T-helper 1 cell treated with Interleukin-12 subunit alpha and Interleukin-12 subunit beta and Interleukin-4 antibody, amounts not matched to agents 30 μg/mL and 1 μg/mL, for 36 hours (primary cell): ENCODE data around the gene C7.

ENCODE experiments used
- H3K27ac Mint-ChIP-seq: one replicate; pipeline ENCODE4 v1.8.0; 2021; ENCODE audit warnings: mild to moderate bottlenecking, mixed read lengths
- H3K27me3 Mint-ChIP-seq: one replicate; pipeline ENCODE4 v1.8.0; 2021; ENCODE audit warnings: low read depth, mixed read lengths
- H3K36me3 Mint-ChIP-seq: one replicate; pipeline ENCODE4 v1.8.0; 2021; ENCODE audit warnings: low read depth, mixed read lengths
- H3K4me1 Mint-ChIP-seq: one replicate; pipeline ENCODE4 v1.8.0; 2021; ENCODE audit warnings: low read depth, mixed read lengths
- H3K4me3 Mint-ChIP-seq: one replicate; pipeline ENCODE4 v1.8.0; 2021; ENCODE audit warnings: mild to moderate bottlenecking, moderate library complexity, mixed read lengths
- H3K9me3 Mint-ChIP-seq: one replicate; pipeline ENCODE4 v1.8.0; 2021; ENCODE audit warnings: mixed read lengths

Gene C7

DNA sequence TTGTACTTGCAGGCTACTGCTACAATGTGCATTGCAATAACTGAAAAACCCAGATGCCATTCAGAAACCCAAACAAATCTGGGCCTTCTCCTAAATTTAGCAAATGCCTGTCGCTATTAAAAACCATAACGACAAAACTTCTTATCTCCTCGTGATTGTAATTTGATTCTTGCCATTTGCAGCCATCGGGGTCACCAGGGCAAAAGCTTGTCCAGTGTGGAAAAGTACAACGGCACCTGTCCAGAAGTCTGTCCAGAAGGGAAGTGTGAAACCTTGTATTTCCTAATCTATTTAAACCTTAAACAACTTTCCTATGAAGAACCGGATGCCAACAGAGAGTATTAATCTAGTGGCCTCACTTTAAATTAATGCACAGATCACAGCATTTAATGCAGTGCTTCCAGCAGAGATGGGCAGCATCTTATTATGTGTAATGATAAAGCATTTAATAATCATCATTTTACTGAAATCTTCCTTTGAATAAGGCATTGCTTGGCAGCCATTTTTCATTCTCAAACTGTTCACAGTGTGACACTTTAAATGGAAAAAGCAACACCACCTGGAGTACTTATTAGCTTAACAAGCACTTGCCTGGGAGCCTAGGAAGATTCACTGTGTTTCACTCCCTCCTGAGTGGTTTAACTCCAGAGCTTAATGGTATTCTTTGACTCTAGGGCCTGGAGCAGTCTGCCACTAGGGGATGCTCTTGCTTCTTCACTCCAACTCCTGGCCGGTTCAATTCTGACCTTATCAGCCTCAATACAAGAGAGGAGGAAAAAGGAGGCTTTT, 4.9 kb upstream of the C7 start:
- no peaks in the 10 kb centered on the region for H3K4me1 Mint-ChIP-seq
- H3K36me3 Mint-ChIP-seq: no peaks in the 10 kb centered on the region
- no peaks in the 10 kb centered on the region for H3K9me3 Mint-ChIP-seq
- no peak overlapping the region for H3K27ac Mint-ChIP-seq
- H3K27me3 Mint-ChIP-seq: peaks cover 19% of the 10 kb centered on the region
- H3K4me3 Mint-ChIP-seq: no peak overlapping the region

DNA sequence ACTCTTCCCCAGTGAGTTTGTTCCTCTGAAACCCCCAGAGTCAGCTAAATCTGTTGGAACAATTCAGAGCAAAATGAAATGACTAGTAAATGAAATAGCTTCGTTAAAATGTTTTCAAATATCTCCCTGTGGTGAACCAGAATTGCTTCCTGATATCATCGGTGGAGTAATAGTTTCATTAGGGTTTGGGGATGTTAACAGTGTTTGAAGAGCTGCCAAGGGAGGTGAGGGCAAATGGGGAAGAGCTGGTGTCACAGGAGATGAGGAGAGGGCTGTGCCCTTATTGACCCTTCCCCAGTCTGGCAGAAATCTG, 4.3 kb upstream of the C7 start:
- no peaks in the 10 kb centered on the region for H3K4me1 Mint-ChIP-seq
- H3K27me3 Mint-ChIP-seq: peaks cover 25% of the 10 kb centered on the region
- H3K27ac Mint-ChIP-seq: no peak overlapping the region
- H3K9me3 Mint-ChIP-seq: no peaks in the 10 kb centered on the region
- H3K4me3 Mint-ChIP-seq: no peak overlapping the region
- H3K36me3 Mint-ChIP-seq: no peaks in the 10 kb centered on the region

DNA sequence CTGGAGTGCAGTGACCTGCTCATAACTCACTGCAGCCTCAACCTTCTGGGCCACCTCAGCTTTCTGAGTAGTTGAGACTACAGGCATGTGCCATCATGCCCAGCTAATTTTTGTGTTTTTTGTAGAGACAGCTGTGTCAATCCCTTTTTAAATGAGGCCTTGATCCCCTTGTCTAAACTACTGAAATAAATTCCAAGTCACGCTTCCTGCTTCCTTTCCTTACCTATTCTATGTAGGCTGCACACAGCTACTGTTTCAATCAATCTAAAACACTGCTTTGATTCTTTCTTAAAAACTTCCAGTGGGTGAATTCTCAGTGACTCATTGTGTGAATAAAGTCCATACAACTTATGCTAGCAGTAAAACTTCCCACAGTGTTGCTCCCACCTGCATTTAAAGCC, 2.9 kb upstream of the C7 start:
- Mint-ChIP-seq H3K27me3 (peaks cover 27% of the 10 kb centered on the region), H3K9me3 (no peaks in the 10 kb centered on the region), H3K36me3 (no peaks in the 10 kb centered on the region), H3K27ac (no peak overlapping the region), H3K4me3 (no peak overlapping the region), H3K4me1 (no peaks in the 10 kb centered on the region)

DNA sequence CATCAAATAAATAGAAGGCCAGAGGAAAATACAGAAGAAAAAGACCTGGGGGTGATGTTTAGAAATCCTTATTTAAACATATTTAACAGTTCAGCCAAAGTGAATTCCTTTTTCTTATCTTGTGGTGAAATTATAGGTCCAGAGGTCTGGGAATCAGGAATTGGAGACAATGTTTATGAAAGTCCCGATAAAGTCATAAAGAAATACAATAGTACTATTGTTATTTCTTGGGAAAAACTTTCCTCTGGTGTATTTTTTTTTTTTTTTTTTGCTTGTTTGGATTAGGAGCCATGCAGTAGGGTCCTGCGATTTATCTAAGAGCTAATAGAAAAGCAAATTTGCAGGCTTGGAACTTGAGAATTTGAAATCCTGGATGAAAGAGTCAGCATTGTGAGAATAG, 426 bp downstream of the C7 start:
- Mint-ChIP-seq H3K36me3 (no peaks in the 10 kb centered on the region), H3K27me3 (peaks cover 29% of the 10 kb centered on the region), H3K9me3 (no peaks in the 10 kb centered on the region)

DNA sequence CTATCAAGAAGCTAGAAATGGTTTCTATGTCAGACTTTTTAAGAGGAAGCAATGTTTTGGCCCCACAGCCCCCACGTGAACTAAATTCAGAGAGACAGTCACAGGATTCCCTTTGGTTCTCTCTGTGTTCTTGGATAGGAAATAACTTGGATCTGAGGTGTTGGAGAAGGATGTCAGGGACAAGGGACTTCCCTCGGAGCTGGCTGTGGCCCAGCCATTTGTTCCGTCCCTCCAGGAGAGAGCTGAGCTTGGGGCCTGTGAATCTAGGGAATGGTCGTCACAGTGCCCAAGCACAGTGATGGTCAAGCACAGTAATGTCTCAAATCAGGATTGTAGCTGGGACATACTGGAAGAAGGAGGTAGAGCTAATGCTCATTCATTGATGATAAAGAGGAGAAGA, 2.0 kb downstream of the C7 start:
- Mint-ChIP-seq H3K27me3 (peaks cover 27% of the 10 kb centered on the region), H3K4me3 (no peak overlapping the region), H3K4me1 (peaks cover 2% of the 10 kb centered on the region), H3K9me3 (no peaks in the 10 kb centered on the region), H3K36me3 (no peaks in the 10 kb centered on the region), H3K27ac (no peak overlapping the region)

More for the DNA sequence above, 426 bp downstream of the C7 start:
- Mint-ChIP-seq H3K27ac (no peak overlapping the region), H3K4me1 (no peaks in the 10 kb centered on the region), H3K4me3 (no peak overlapping the region)

DNA sequence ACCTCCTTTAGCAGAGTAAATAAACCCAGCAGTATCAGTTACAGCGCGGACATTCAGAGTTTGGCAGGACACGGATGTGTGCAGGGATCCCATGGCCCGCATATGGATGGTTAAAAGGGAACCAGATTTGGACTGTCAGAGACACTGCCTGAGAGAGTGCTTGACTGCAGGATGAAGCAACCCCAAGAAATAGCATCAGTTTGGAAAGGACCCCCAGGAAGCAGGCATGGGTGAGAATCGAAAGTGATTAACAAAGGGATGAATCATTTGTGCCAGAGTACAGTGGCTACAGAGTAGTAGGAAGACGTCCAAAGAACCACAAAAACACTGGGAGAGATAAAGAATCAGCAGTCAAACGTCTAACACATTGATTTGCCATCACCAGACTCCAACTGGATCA, 5.5 kb downstream of the C7 start:
- Mint-ChIP-seq H3K27ac (no peak overlapping the region), H3K9me3 (no peaks in the 10 kb centered on the region), H3K27me3 (peaks cover 19% of the 10 kb centered on the region), H3K4me3 (no peak overlapping the region), H3K4me1 (peaks cover 2% of the 10 kb centered on the region), H3K36me3 (no peaks in the 10 kb centered on the region)

DNA sequence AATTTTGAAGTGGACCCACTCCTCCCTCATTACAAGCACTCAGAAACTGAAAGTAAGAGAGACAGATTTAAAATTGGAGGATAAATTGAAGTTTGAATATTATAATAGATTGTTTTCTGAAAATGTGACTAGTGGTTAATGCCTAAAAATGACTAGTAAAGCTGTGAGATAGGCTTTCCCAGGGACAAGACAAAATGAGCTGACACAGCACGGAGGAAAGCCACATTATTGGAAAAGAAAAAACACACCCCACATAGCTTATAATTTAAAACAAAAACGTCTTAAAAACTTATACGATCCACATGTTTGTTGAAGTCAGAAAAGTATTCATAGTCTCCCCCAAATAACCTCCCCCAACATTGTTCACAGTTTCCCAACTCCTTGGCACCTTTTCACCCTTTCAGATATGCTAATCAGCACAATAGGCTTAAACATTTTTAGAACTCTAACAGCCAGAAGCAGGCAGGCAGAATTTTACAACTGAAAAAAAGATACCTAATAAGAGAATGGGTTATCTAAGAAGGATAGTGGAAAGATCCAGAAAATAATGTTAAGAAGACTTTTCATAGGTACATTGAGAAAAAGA, 6.1 kb downstream of the C7 start:
- Mint-ChIP-seq H3K36me3 (no peaks in the 10 kb centered on the region), H3K27me3 (peaks cover 18% of the 10 kb centered on the region), H3K9me3 (no peaks in the 10 kb centered on the region), H3K4me1 (peaks cover 2% of the 10 kb centered on the region), H3K4me3 (no peak overlapping the region), H3K27ac (no peak overlapping the region)

DNA sequence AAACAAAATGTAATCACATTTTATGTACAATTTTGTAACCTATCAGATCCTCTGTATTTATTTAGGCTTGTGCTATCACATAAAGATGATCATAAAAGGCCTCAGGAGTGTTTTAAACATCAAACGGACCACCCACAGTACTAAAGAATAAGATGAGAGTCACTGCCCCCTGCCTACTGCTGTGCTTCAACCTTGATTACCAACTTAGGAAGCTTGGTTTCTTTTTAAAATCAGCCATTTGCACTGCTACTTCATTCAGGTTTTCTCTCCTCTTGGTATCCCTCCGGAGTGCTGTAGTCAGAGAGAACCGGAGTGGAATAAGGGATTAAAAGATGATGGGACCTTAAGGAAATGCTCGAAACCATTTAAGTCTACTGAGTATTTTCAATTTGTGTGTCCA, 6.9 kb downstream of the C7 start:
- H3K9me3 Mint-ChIP-seq: no peaks in the 10 kb centered on the region
- peaks cover 2% of the 10 kb centered on the region for H3K4me1 Mint-ChIP-seq
- H3K4me3 Mint-ChIP-seq: no peak overlapping the region
- H3K27me3 Mint-ChIP-seq: peaks cover 17% of the 10 kb centered on the region
- no peaks in the 10 kb centered on the region for H3K36me3 Mint-ChIP-seq
- H3K27ac Mint-ChIP-seq: no peak overlapping the region

DNA sequence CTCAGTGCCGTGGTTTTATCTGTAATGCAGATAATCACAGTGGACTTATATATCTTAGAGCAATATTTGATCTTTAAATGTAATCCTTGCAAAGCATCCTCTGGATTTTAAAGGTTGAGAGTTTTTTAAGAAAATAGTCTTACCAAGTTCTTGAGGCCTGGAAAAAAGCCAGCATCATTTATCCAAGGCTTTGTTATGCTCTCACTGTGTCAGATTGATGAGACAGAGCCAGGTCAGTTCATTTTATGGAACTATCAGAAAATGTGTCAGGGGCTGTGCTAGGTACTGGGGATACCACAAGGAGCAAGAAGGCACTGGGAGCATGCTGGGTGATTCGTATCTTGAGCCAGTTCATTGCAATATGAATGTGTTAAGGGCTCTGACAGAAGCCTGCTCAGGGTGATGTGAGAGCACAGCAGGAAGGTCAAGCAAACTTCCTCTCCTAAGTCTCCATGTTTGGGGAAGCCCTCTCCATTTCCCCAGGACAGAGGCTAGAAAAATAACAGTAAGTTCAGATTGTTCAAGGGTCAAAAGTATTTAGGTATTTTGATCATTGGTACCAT, 19.7 kb downstream of the C7 start:
- H3K4me1 Mint-ChIP-seq: no peaks in the 10 kb centered on the region
- H3K27me3 Mint-ChIP-seq: no peaks in the 10 kb centered on the region
- peaks cover 14% of the 10 kb centered on the region for H3K9me3 Mint-ChIP-seq
- no peak overlapping the region for H3K4me3 Mint-ChIP-seq
- H3K36me3 Mint-ChIP-seq: no peaks in the 10 kb centered on the region
- H3K27ac Mint-ChIP-seq: no peak overlapping the region

DNA sequence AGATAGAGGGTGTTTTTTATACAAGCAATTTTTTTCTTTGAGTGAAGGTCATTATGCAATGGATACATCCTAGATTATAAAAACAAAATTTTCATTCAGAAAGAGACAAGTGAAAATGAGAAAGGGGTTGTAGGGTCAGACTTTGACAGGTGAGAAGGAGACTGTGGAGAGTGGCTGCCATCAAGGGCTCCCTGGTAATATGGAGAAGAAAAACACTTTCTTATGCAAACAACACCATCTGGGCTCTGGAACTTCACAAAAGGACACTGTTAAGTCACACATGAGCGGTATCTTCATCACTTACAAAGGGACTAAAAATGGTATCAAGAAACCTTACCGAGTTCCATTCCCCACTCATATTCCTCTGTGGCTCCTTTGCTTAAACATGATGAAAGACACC, 23.5 kb downstream of the C7 start:
- no peaks in the 10 kb centered on the region for H3K36me3 Mint-ChIP-seq

DNA sequence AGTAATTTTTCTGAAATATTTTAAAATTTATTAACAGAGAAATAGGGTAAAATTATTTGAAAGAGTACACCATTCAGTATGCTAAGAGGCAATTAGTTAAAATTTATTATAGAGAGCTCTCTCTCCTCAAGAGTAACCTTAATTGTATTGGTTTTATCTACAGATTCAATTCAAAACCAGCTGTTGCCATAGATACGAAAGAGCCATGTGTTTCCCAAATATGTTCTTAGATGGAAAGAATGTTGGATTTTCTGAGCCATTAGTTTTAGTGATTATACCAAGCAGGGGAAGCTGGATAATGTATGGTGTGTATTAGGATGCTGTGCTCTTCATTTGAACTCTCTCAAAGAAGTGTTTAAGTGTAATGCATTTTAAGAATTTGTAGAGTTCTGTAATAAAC, 27.8 kb downstream of the C7 start:
- Mint-ChIP-seq H3K36me3 (no peaks in the 10 kb centered on the region), H3K27ac (no peak overlapping the region), H3K4me3 (no peak overlapping the region), H3K9me3 (no peaks in the 10 kb centered on the region), H3K4me1 (no peaks in the 10 kb centered on the region), H3K27me3 (no peaks in the 10 kb centered on the region)

More for the DNA sequence above, 23.5 kb downstream of the C7 start:
- Mint-ChIP-seq H3K27ac (no peak overlapping the region), H3K4me3 (no peak overlapping the region), H3K27me3 (no peaks in the 10 kb centered on the region), H3K9me3 (no peaks in the 10 kb centered on the region), H3K4me1 (no peaks in the 10 kb centered on the region)

DNA sequence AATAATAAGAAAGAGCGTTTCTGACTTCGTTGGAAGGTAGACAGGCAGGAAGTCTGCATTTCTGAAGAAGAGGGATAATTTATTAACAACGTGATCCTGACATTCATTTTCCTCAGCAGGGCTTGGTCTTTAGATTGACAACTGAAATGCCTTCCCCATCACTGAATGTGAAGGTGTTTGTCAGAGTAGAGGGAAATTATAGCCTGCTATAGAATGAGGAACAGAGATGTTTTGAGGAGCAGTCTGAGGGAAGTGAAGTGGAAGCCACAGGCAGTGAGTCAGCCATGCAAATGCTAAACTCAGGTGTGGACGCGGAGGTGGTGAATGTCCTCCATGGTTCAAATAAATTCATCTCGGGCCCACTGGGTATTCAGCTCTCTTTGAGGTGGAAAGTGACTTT, 30.5 kb downstream of the C7 start:
- Mint-ChIP-seq H3K4me3 (no peak overlapping the region), H3K27me3 (no peaks in the 10 kb centered on the region), H3K27ac (no peak overlapping the region), H3K9me3 (no peaks in the 10 kb centered on the region), H3K36me3 (no peaks in the 10 kb centered on the region), H3K4me1 (no peaks in the 10 kb centered on the region)

DNA sequence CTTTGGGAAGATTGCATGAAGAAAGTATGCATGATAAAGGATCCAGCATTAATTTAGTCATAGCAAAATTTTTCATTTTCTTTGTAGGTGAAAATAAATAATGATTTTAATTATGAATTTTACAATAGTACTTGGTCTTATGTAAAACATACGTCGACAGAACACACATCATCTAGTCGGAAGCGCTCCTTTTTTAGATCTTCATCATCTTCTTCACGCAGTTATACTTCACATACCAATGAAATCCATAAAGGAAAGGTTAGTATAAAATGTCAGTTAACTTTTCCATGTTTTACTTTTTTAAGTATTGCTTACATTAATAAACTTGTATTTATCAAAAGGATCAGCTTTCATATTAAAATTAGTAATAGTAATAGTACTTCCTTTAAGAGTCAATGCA, 35.8 kb downstream of the C7 start:
- H3K4me3 Mint-ChIP-seq: no peak overlapping the region
- H3K27me3 Mint-ChIP-seq: no peaks in the 10 kb centered on the region
- no peaks in the 10 kb centered on the region for H3K36me3 Mint-ChIP-seq
- H3K9me3 Mint-ChIP-seq: no peaks in the 10 kb centered on the region
- no peaks in the 10 kb centered on the region for H3K4me1 Mint-ChIP-seq
- no peak overlapping the region for H3K27ac Mint-ChIP-seq

DNA sequence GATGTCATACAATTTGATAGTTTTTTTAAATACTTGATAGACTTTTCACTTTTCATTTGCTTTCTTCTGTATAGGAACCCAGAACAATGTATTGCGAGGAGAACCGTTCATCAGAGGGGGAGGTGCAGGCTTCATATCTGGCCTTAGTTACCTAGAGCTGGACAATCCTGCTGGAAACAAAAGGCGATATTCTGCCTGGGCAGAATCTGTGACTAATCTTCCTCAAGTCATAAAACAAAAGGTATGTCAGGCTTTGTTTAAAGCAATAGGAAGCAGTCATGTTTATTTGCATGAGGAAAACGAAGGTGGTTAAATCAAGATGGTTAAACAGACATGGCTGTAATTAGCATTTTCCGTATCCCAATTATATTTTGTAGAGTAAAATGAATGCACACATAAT, 46.0 kb downstream of the C7 start:
- H3K36me3 Mint-ChIP-seq: no peaks in the 10 kb centered on the region
- no peak overlapping the region for H3K4me3 Mint-ChIP-seq
- H3K27me3 Mint-ChIP-seq: no peaks in the 10 kb centered on the region
- H3K4me1 Mint-ChIP-seq: no peaks in the 10 kb centered on the region
- H3K9me3 Mint-ChIP-seq: peaks cover 6% of the 10 kb centered on the region
- H3K27ac Mint-ChIP-seq: no peak overlapping the region

DNA sequence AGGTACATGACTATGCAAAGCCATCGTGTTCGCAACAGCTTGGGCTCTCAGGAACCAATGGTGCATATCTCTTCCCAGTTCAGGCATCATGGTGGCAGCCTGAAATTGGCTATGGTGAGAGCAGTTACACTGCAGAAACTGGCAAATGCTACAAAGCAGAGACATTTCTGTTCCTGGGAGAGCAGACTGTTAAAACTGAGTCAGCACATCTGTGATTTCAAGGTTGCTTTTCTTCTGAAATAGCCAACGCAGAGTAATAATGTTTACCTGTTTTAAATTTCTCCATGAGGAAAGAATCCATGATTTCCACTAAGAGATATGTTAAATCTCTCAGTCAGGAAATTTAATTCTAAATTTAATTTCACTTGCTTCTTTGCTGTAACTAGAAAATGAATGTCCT, 47.8 kb downstream of the C7 start:
- H3K27me3 Mint-ChIP-seq: no peaks in the 10 kb centered on the region
- H3K4me1 Mint-ChIP-seq: no peaks in the 10 kb centered on the region
- no peak overlapping the region for H3K4me3 Mint-ChIP-seq
- H3K27ac Mint-ChIP-seq: no peak overlapping the region
- peaks cover 6% of the 10 kb centered on the region for H3K9me3 Mint-ChIP-seq
- no peaks in the 10 kb centered on the region for H3K36me3 Mint-ChIP-seq
